Measurements from ENCODE around the gene MREG.

- TF ChIP-seq CTCF (IDR thresholded peaks at IDR 0.05) (no peak), EP300 (IDR thresholded peaks at IDR 0.05) (no peak), MAX (IDR thresholded peaks at IDR 0.05) (no peak)
Measured at GRCh38 chr2:215899141-215900074, 113.9 kb downstream of the MREG start.

Measured in A549 (cell line).